ENCODE data around the gene STOM. TPM values are rescaled to one million over a fixed set of nuclear protein-coding genes. Genes with fewer than 3 reads are reported as not detected.

STOM gene
- total and polyA plus RNA-seq, 2 donors: 28.5 to 157 TPM

- no peak overlapping the region for H3K27ac ChIP-seq (ENCODE audit: low read depth in 1 of 2, low read length in 1 of 2)
Measured at GRCh38 chr9:121365564-121365963, 4.5 kb downstream of the STOM start.

GRCh38 chr9:121364886-121365285 lies 5.2 kb downstream of the STOM start:
- Histone ChIP-seq H3K9me3 (ENCODE audit: control insufficient read depth in 2 of 2, insufficient read depth in 1 of 2, low read length in 1 of 2) (no peaks in the 10 kb centered on the region), H3K27me3 (ENCODE audit: control insufficient read depth in 2 of 2, insufficient read depth in 1 of 2, low read length in 1 of 2) (peaks cover 0 to 10% of the 10 kb centered on the region in 2 donors), H3K4me3 (ENCODE audit: low read length in 2 of 2) (no peak overlapping the region), H3K4me1 (ENCODE audit: control insufficient read depth in 2 of 2, insufficient read depth in 2 of 2, low read length in 2 of 2) (peaks cover 10% of the 10 kb centered on the region in 2 donors), H3K36me3 (ENCODE audit: control insufficient read depth in 2 of 2, insufficient read depth in 2 of 2, low read length in 1 of 2) (no peaks in the 10 kb centered on the region), H3K27ac (ENCODE audit: low read depth in 1 of 2, low read length in 1 of 2) (no peak overlapping the region)
- DNase-seq (ENCODE audit: low read depth in 6 of 9, low spot score in 9 of 9): no peak

More at GRCh38 chr9:121365564-121365963, 4.5 kb downstream of the STOM start:
- Histone ChIP-seq H3K27me3 (ENCODE audit: control insufficient read depth in 2 of 2, insufficient read depth in 1 of 2, low read length in 1 of 2) (peaks cover 0 to 11% of the 10 kb centered on the region in 2 donors), H3K4me3 (ENCODE audit: low read length in 2 of 2) (no peak overlapping the region), H3K9me3 (ENCODE audit: control insufficient read depth in 2 of 2, insufficient read depth in 1 of 2, low read length in 1 of 2) (peaks cover 0 to 3% of the 10 kb centered on the region in 2 donors), H3K4me1 (ENCODE audit: control insufficient read depth in 2 of 2, insufficient read depth in 2 of 2, low read length in 2 of 2) (peaks cover 10 to 16% of the 10 kb centered on the region in 2 donors), H3K36me3 (ENCODE audit: control insufficient read depth in 2 of 2, insufficient read depth in 2 of 2, low read length in 1 of 2) (no peaks in the 10 kb centered on the region)
- DNase-seq (ENCODE audit: low read depth in 6 of 9, low spot score in 9 of 9): no peak
- 77% methylated on average over 2 of the region's 2 CpGs for WGBS

GRCh38 chr9:121364077-121364476 lies 6.0 kb downstream of the STOM start:
- Histone ChIP-seq H3K27ac (ENCODE audit: low read depth in 1 of 2, low read length in 1 of 2) (no peak overlapping the region), H3K36me3 (ENCODE audit: control insufficient read depth in 2 of 2, insufficient read depth in 2 of 2, low read length in 1 of 2) (no peaks in the 10 kb centered on the region), H3K27me3 (ENCODE audit: control insufficient read depth in 2 of 2, insufficient read depth in 1 of 2, low read length in 1 of 2) (peaks cover 0 to 2% of the 10 kb centered on the region in 2 donors), H3K4me3 (ENCODE audit: low read length in 2 of 2) (no peak overlapping the region), H3K9me3 (ENCODE audit: control insufficient read depth in 2 of 2, insufficient read depth in 1 of 2, low read length in 1 of 2) (no peaks in the 10 kb centered on the region), H3K4me1 (ENCODE audit: control insufficient read depth in 2 of 2, insufficient read depth in 2 of 2, low read length in 2 of 2) (peaks cover 2 to 8% of the 10 kb centered on the region in 2 donors)
- DNase-seq (ENCODE audit: low read depth in 6 of 9, low spot score in 9 of 9): no peak
- WGBS: 96% methylated on average over 5 of the region's 5 CpGs

- Histone ChIP-seq H3K4me1 (ENCODE audit: control insufficient read depth in 2 of 2, insufficient read depth in 2 of 2, low read length in 2 of 2) (peaks cover 0 to 5% of the 10 kb centered on the region in 2 donors), H3K4me3 (ENCODE audit: low read length in 2 of 2) (no peak overlapping the region), H3K9me3 (ENCODE audit: control insufficient read depth in 2 of 2, insufficient read depth in 1 of 2, low read length in 1 of 2) (no peaks in the 10 kb centered on the region), H3K36me3 (ENCODE audit: control insufficient read depth in 2 of 2, insufficient read depth in 2 of 2, low read length in 1 of 2) (no peaks in the 10 kb centered on the region), H3K27ac (ENCODE audit: low read depth in 1 of 2, low read length in 1 of 2) (no peak overlapping the region), H3K27me3 (ENCODE audit: control insufficient read depth in 2 of 2, insufficient read depth in 1 of 2, low read length in 1 of 2) (no peaks in the 10 kb centered on the region)
- DNase-seq (ENCODE audit: low read depth in 6 of 9, low spot score in 9 of 9): no peak
- WGBS: 97% methylated on average over 1 of the region's 1 CpG
Measured at GRCh38 chr9:121363622-121363961, 6.5 kb downstream of the STOM start.

- H3K27ac ChIP-seq (ENCODE audit: low read depth in 1 of 2, low read length in 1 of 2): peak overlapping the region in 1 of 2 donors; percentile 53
- no peak overlapping the region for H3K4me3 ChIP-seq (ENCODE audit: low read length in 2 of 2)
- no peaks in the 10 kb centered on the region for H3K36me3 ChIP-seq (ENCODE audit: control insufficient read depth in 2 of 2, insufficient read depth in 2 of 2, low read length in 1 of 2)
- 85% methylated on average over 2 of the region's 2 CpGs for WGBS
- H3K27me3 ChIP-seq (ENCODE audit: control insufficient read depth in 2 of 2, insufficient read depth in 1 of 2, low read length in 1 of 2): no peaks in the 10 kb centered on the region
- no peaks in the 10 kb centered on the region for H3K9me3 ChIP-seq (ENCODE audit: control insufficient read depth in 2 of 2, insufficient read depth in 1 of 2, low read length in 1 of 2)
- no peak for DNase-seq (ENCODE audit: low read depth in 6 of 9, low spot score in 9 of 9)
- H3K4me1 ChIP-seq (ENCODE audit: control insufficient read depth in 2 of 2, insufficient read depth in 2 of 2, low read length in 2 of 2): peaks cover 0 to 5% of the 10 kb centered on the region in 2 donors
Measured at GRCh38 chr9:121362813-121363621, 7.0 kb downstream of the STOM start.

- H3K4me1 ChIP-seq (ENCODE audit: control insufficient read depth in 2 of 2, insufficient read depth in 2 of 2, low read length in 2 of 2): peaks cover 0 to 5% of the 10 kb centered on the region in 2 donors
- H3K9me3 ChIP-seq (ENCODE audit: control insufficient read depth in 2 of 2, insufficient read depth in 1 of 2, low read length in 1 of 2): no peaks in the 10 kb centered on the region
- H3K36me3 ChIP-seq (ENCODE audit: control insufficient read depth in 2 of 2, insufficient read depth in 2 of 2, low read length in 1 of 2): no peaks in the 10 kb centered on the region
- no peaks in the 10 kb centered on the region for H3K27me3 ChIP-seq (ENCODE audit: control insufficient read depth in 2 of 2, insufficient read depth in 1 of 2, low read length in 1 of 2)
- no peak for DNase-seq (ENCODE audit: low read depth in 6 of 9, low spot score in 9 of 9)
- peak overlapping the region in 1 of 2 donors; percentile 15 for H3K27ac ChIP-seq (ENCODE audit: low read depth in 1 of 2, low read length in 1 of 2)
- H3K4me3 ChIP-seq (ENCODE audit: low read length in 2 of 2): no peak overlapping the region
Measured at GRCh38 chr9:121360601-121361374, 9.3 kb downstream of the STOM start.

GRCh38 chr9:121359351-121360294 lies 10.4 kb downstream of the STOM start:
- H3K4me1 ChIP-seq (ENCODE audit: control insufficient read depth in 2 of 2, insufficient read depth in 2 of 2, low read length in 2 of 2): peaks cover 0 to 5% of the 10 kb centered on the region in 2 donors
- H3K27me3 ChIP-seq (ENCODE audit: control insufficient read depth in 2 of 2, insufficient read depth in 1 of 2, low read length in 1 of 2): no peaks in the 10 kb centered on the region
- no peaks in the 10 kb centered on the region for H3K36me3 ChIP-seq (ENCODE audit: control insufficient read depth in 2 of 2, insufficient read depth in 2 of 2, low read length in 1 of 2)
- no peak for DNase-seq (ENCODE audit: low read depth in 6 of 9, low spot score in 9 of 9)
- H3K9me3 ChIP-seq (ENCODE audit: control insufficient read depth in 2 of 2, insufficient read depth in 1 of 2, low read length in 1 of 2): no peaks in the 10 kb centered on the region
- peak overlapping the region in 1 of 2 donors; percentile 14 for H3K27ac ChIP-seq (ENCODE audit: low read depth in 1 of 2, low read length in 1 of 2)
- WGBS: 75% methylated on average over 3 of the region's 3 CpGs
- no peak overlapping the region for H3K4me3 ChIP-seq (ENCODE audit: low read length in 2 of 2)

GRCh38 chr9:121358751-121359150 lies 11.3 kb downstream of the STOM start:
- Histone ChIP-seq H3K4me1 (ENCODE audit: control insufficient read depth in 2 of 2, insufficient read depth in 2 of 2, low read length in 2 of 2) (peaks cover 0 to 5% of the 10 kb centered on the region in 2 donors), H3K36me3 (ENCODE audit: control insufficient read depth in 2 of 2, insufficient read depth in 2 of 2, low read length in 1 of 2) (no peaks in the 10 kb centered on the region), H3K4me3 (ENCODE audit: low read length in 2 of 2) (no peak overlapping the region), H3K9me3 (ENCODE audit: control insufficient read depth in 2 of 2, insufficient read depth in 1 of 2, low read length in 1 of 2) (no peaks in the 10 kb centered on the region), H3K27ac (ENCODE audit: low read depth in 1 of 2, low read length in 1 of 2) (peak overlapping the region in 1 of 2 donors; percentile 14), H3K27me3 (ENCODE audit: control insufficient read depth in 2 of 2, insufficient read depth in 1 of 2, low read length in 1 of 2) (no peaks in the 10 kb centered on the region)
- WGBS: 61% methylated on average over 3 of the region's 3 CpGs
- no peak for DNase-seq (ENCODE audit: low read depth in 6 of 9, low spot score in 9 of 9)

Measured in thymus (tissue), 11 donors.